ENCODE results near the gene NRIP2.

The NRIP2 gene

GRCh38 chr12:2813214-2814185 lies 21.3 kb downstream of the NRIP2 start:
- ATAC-seq = peak; percentile 81

GRCh38 chr12:2812290-2813213 lies 22.3 kb downstream of the NRIP2 start, which contains the start of gene ITFG2:
ITFG2 (plus strand) TSS chr12:2812668; CDS start chr12:2812761, 93 bp downstream.
- peak; percentile 97 for ATAC-seq
- TF ChIP-seq ISL1 (CRISPR knock-in tag; IDR thresholded peaks at IDR 0.05) (no peak), CREB5 (CRISPR knock-in tag; IDR thresholded peaks at IDR 0.05; ENCODE audit: low read depth) (0 out of 2 replicates have a peak, but pooled peaks have one; percentile 23)

More at GRCh38 chr12:2813214-2814185, 21.3 kb downstream of the NRIP2 start:
- TF ChIP-seq RARB (CRISPR knock-in tag; IDR thresholded peaks at IDR 0.05) (no peak), ARNTL (CRISPR knock-in tag; IDR thresholded peaks at IDR 0.05; ENCODE audit: borderline replicate concordance, low read depth) (no peak), ZFP3 (CRISPR knock-in tag; IDR thresholded peaks at IDR 0.05) (no peak), TOX (CRISPR knock-in tag; IDR thresholded peaks at IDR 0.05; ENCODE audit: borderline replicate concordance) (no peak)

GRCh38 chr12:2811801-2812200 lies 23.0 kb downstream of the NRIP2 start:
- TF ChIP-seq GLIS3 (CRISPR knock-in tag; IDR thresholded peaks at IDR 0.05) = no peak
- no peak for TF ChIP-seq POU6F1 (CRISPR knock-in tag; IDR thresholded peaks at IDR 0.05; ENCODE audit: borderline replicate concordance, low read depth)
- TF ChIP-seq ZNF70 (CRISPR knock-in tag; IDR thresholded peaks at IDR 0.05) = no peak
- no peak for TF ChIP-seq TCF4 (CRISPR knock-in tag; IDR thresholded peaks at IDR 0.05; ENCODE audit: borderline replicate concordance)
- no peak for TF ChIP-seq PATZ1 (CRISPR knock-in tag; IDR thresholded peaks at IDR 0.05; ENCODE audit: borderline replicate concordance)
- TF ChIP-seq CREB5 (CRISPR knock-in tag; IDR thresholded peaks at IDR 0.05; ENCODE audit: low read depth) = no peak
- TF ChIP-seq PPARA (CRISPR knock-in tag; IDR thresholded peaks at IDR 0.05; ENCODE audit: borderline replicate concordance) = no peak
- no peak for TF ChIP-seq CSRNP3 (CRISPR knock-in tag; IDR thresholded peaks at IDR 0.05)
- TF ChIP-seq ZFP3 (CRISPR knock-in tag; IDR thresholded peaks at IDR 0.05) = no peak
- TF ChIP-seq ESRRG (CRISPR knock-in tag; IDR thresholded peaks at IDR 0.05) = no peak
- TF ChIP-seq ZNF565 (CRISPR knock-in tag; conservative IDR thresholded peaks at IDR 0.05; ENCODE audit: low read depth) = no peak
- no peak for TF ChIP-seq RARB (CRISPR knock-in tag; IDR thresholded peaks at IDR 0.05)
- TF ChIP-seq TSHZ2 (CRISPR knock-in tag; IDR thresholded peaks at IDR 0.05) = no peak
- no peak for TF ChIP-seq ARNTL (CRISPR knock-in tag; IDR thresholded peaks at IDR 0.05; ENCODE audit: borderline replicate concordance, low read depth)
- TF ChIP-seq ZC3H10 (CRISPR knock-in tag; IDR thresholded peaks at IDR 0.05) = no peak
- no peak for ATAC-seq
